OCI-LY3 (cell line): Measurements from ENCODE around the gene AATK.

Source experiments
- EZH2phosphoT487 ChIP-seq: fragments of 200-600 bp; shearing (Covaris generic); IDR thresholded peaks from 2 replicates; pipeline ENCODE4 v1.6.1; 2018; ENCODE audit warnings: antibody characterized with exemption, mixed run types, low read depth
- TF ChIP-seq, protein P1 (sequence below): fragments of 200-600, 300-600 bp; sonication (generic); IDR thresholded peaks from 2 replicates; pipeline ENCODE4 v1.5.1; 2014; ENCODE audit warnings: antibody characterized with exemption, low read length, low read depth

DNA sequence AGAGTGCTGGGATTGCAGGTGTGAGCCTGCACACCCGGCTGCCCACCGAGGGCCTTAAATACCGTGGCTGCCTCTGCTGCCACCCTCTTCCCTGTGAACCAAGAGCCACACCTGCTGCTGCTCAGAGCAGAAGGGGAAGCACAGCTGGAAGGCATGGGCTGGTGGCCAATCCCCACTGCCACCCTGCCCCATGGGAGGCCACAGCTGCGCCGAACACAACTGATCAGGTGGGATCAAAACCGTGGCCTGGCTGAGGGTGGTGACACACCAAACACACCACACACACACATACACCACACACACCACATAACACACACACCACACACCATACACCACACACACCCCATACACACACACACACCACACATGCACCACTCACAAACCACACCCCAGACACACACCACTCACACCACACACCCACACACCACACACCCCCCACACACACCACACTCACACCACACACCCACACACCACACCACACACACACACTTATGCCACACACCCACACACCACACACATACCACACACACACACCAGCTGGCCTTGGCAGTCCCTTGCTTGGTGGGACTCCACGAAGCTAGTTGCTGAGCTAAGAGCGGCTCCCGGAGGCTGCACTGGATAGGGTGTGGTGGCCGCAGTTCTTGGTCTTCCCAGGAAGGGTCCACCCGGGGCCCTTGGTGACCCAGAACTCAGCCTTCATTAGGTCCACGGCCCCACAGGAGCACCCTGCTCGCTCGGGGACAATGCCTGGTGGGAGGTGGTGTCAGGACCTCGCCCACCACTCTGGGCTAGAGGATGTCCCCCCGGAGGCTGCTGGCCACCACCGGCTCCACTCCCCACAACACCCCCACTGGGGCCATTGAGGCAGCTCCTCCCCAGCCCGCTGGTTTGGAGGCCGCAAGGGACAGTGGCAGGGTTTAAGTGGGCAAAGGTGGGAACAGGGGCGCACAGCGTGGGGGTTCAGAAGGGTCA is 41.9 kb upstream of the AATK start:
- TF ChIP-seq, protein P1, sequence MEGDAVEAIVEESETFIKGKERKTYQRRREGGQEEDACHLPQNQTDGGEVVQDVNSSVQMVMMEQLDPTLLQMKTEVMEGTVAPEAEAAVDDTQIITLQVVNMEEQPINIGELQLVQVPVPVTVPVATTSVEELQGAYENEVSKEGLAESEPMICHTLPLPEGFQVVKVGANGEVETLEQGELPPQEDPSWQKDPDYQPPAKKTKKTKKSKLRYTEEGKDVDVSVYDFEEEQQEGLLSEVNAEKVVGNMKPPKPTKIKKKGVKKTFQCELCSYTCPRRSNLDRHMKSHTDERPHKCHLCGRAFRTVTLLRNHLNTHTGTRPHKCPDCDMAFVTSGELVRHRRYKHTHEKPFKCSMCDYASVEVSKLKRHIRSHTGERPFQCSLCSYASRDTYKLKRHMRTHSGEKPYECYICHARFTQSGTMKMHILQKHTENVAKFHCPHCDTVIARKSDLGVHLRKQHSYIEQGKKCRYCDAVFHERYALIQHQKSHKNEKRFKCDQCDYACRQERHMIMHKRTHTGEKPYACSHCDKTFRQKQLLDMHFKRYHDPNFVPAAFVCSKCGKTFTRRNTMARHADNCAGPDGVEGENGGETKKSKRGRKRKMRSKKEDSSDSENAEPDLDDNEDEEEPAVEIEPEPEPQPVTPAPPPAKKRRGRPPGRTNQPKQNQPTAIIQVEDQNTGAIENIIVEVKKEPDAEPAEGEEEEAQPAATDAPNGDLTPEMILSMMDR: no peak
- TF ChIP-seq EZH2phosphoT487: no peak
